ENCODE data around the gene NEO1.

The NEO1 gene

GRCh38 chr15:73109765-73110164, 57.5 kb downstream of the NEO1 start:
- no peak for TF ChIP-seq JUND (IDR thresholded peaks at IDR 0.05; ENCODE audit: low read depth)
- in situ Hi-C loops (cut with HindIII; ENCODE audit: low pct_unique_long_range_greater_than_20kb, low sequenced_read_pairs), result no loop called here
- no peak for DNase-seq (ENCODE audit: low read depth in 1 of 2, low spot score in 1 of 2)

- TF ChIP-seq JUND (IDR thresholded peaks at IDR 0.05; ENCODE audit: low read depth), result no peak
- no peak for DNase-seq (ENCODE audit: low read depth in 1 of 2, low spot score in 1 of 2)
- in situ Hi-C loops (cut with HindIII; ENCODE audit: low pct_unique_long_range_greater_than_20kb, low sequenced_read_pairs), result no loop called here
Measured at GRCh38 chr15:73110201-73110600, 57.9 kb downstream of the NEO1 start.

GRCh38 chr15:73114064-73114463, 61.8 kb downstream of the NEO1 start:
- in situ Hi-C loops (cut with HindIII; ENCODE audit: low pct_unique_long_range_greater_than_20kb, low sequenced_read_pairs), result no loop called here
- no peak for TF ChIP-seq JUND (IDR thresholded peaks at IDR 0.05; ENCODE audit: low read depth)
- DNase-seq (ENCODE audit: low read depth in 1 of 2, low spot score in 1 of 2), result no peak

- in situ Hi-C loops (cut with HindIII; ENCODE audit: low pct_unique_long_range_greater_than_20kb, low sequenced_read_pairs), result no loop called here
- no peak for TF ChIP-seq JUND (IDR thresholded peaks at IDR 0.05; ENCODE audit: low read depth)
- no peak for DNase-seq (ENCODE audit: low read depth in 1 of 2, low spot score in 1 of 2)
Measured at GRCh38 chr15:73116164-73116563, 63.9 kb downstream of the NEO1 start.

DNA sequence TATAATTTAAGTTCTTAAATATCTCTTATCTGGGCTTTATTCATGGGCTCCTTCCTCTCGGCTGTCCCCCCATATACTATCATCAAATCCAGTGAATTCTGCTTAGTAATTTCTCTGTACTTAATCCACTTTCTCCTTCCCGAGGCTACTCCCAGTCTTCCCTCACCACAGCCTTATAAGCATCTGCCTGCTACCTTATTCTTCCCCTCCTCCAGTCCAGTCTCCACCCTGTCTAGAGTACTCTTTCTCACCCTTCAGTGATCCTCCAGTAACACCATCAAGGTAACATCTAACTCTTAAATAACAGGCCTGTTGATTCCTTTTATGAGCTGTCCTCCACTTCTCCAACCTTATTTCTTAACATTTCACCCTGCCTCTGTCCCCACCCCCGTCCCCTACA, 65.8 kb downstream of the NEO1 start:
- in situ Hi-C loops (cut with HindIII; ENCODE audit: low pct_unique_long_range_greater_than_20kb, low sequenced_read_pairs), result no loop called here
- DNase-seq (ENCODE audit: low read depth in 1 of 2, low spot score in 1 of 2), result no peak
- no peak for TF ChIP-seq JUND (IDR thresholded peaks at IDR 0.05; ENCODE audit: low read depth)

DNA sequence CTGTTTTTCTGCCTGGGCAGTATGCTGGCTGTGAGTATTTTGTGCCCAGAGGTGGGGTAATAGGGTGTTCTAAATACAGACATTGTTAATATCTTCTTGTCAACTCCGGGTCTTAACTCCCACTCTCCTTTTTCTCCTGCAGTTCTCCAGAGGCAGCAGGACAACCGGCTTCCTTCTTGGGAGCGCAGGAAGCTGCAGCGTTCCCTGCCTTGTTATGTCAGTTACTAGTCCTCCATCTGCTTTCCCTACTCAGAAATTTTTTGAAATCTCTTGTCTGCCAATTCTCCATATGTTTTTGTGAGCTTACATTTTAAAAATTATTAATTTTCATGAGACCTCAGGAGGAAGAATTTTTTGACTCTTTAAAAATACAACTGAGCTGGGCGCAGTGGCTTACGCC, 67.2 kb downstream of the NEO1 start:
- in situ Hi-C loops (cut with HindIII; ENCODE audit: low pct_unique_long_range_greater_than_20kb, low sequenced_read_pairs), result no loop called here
- DNase-seq (ENCODE audit: low read depth in 1 of 2, low spot score in 1 of 2), result no peak
- no peak for TF ChIP-seq JUND (IDR thresholded peaks at IDR 0.05; ENCODE audit: low read depth)

DNA sequence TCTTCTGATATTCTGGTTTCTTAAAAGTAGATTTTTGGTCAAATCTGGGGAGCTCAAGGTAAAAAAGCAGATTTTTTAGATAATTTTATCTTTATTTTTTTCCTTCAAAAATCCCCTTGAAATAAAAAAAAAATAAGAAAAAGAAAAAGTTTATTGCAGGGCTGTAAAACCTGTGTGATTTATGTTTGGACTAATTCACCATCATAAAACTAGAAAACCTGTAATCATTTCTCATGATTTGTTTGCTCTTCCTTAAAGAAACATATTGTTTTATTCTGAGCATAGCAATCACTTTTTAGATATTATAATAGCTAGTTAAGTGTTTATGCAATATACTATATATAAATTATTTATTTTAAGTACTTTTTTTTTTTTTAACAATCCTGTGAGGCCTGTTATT, 68.0 kb downstream of the NEO1 start:
- TF ChIP-seq JUND (IDR thresholded peaks at IDR 0.05; ENCODE audit: low read depth), result no peak
- in situ Hi-C loops (cut with HindIII; ENCODE audit: low pct_unique_long_range_greater_than_20kb, low sequenced_read_pairs), result no loop called here
- DNase-seq (ENCODE audit: low read depth in 1 of 2, low spot score in 1 of 2), result no peak

DNA sequence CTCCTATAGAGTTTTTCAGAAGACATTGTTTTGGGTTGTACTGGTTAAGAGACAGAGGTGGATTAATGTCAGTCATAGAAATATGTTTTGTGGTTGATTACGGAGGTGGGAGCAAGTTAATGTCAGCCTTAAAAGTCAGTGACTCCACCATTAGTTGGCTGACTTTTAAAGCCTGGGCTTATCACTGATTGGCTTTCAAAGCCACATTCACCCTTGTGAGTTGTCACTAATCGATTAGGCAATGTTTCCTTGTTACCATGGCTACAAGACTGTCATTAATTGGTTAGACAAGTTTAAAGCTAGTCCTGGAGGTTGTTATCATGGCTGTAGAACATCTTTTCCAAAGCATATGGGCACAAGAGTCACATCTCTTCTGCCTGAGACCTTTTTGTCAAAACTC, 73.0 kb downstream of the NEO1 start:
- in situ Hi-C loops (cut with HindIII; ENCODE audit: low pct_unique_long_range_greater_than_20kb, low sequenced_read_pairs), result no loop called here
- no peak for DNase-seq (ENCODE audit: low read depth in 1 of 2, low spot score in 1 of 2)
- TF ChIP-seq JUND (IDR thresholded peaks at IDR 0.05; ENCODE audit: low read depth), result no peak

GRCh38 chr15:73127302-73127936, 75.2 kb downstream of the NEO1 start:
- peak; percentile 23 to 56 for DNase-seq (ENCODE audit: low read depth in 1 of 2, low spot score in 1 of 2)
- TF ChIP-seq JUND (IDR thresholded peaks at IDR 0.05; ENCODE audit: low read depth), result no peak
- in situ Hi-C loops (cut with HindIII; ENCODE audit: low pct_unique_long_range_greater_than_20kb, low sequenced_read_pairs), result no loop called here

- no peak for DNase-seq (ENCODE audit: low read depth in 1 of 2, low spot score in 1 of 2)
- in situ Hi-C loops (cut with HindIII; ENCODE audit: low pct_unique_long_range_greater_than_20kb, low sequenced_read_pairs), result no loop called here
- TF ChIP-seq JUND (IDR thresholded peaks at IDR 0.05; ENCODE audit: low read depth), result no peak
Measured at GRCh38 chr15:73130830-73131229, 78.6 kb downstream of the NEO1 start.

DNA sequence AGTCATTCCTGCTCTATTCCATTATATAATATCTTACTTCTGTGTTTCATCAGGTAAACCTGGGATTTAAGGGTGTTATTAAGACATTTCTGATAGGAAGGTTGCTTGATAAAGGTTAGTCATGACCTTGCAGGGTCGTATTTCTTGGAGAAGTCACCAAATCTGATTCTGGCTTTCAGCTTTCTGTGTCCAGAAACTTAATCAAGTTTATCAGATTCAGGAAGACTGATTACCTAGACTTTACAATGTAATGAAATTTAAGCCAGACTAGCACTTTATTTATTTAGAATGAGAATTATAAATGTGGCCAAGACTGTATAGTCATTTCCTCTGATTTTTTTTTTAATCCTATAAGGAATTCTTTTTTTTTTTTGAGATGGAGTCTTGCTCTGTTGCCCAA, 81.9 kb downstream of the NEO1 start:
- DNase-seq (ENCODE audit: low read depth in 1 of 2, low spot score in 1 of 2), result no peak
- in situ Hi-C loops (cut with HindIII; ENCODE audit: low pct_unique_long_range_greater_than_20kb, low sequenced_read_pairs), result no loop called here
- TF ChIP-seq JUND (IDR thresholded peaks at IDR 0.05; ENCODE audit: low read depth), result no peak

DNA sequence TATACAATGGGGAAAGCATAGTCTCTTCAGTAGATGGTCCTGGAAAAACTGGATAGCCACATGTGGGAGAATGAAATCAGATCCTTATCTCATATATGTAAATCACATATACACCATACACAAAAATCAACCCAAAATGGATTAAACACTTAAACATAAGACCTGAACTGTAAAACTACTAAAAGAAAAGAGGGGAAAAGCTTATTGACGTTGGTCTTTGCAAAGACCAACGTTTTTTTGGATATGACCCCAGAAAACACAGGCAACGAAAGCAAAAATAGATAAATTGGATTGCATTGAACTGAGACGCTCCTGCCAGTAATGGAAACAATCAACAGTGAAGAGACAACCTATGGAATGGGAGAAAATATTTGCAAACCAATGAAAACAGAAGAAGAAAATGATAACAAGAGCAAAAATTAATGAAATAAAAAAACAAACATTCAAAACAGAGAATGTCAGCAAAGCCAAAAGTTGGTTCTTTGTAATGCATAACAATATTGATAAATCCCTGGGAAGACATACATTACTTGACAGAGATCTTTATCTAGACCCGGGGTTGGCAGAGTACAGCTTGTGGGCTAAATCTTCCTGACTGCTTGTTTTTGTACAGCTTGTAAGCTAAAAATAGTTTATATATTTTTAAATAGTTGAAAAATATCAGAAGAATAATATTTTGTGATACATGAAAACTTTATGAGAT, 86.9 kb downstream of the NEO1 start:
- DNase-seq (ENCODE audit: low read depth in 1 of 2, low spot score in 1 of 2), result no peak
- TF ChIP-seq JUND (IDR thresholded peaks at IDR 0.05; ENCODE audit: low read depth), result no peak
- in situ Hi-C loops (cut with HindIII; ENCODE audit: low pct_unique_long_range_greater_than_20kb, low sequenced_read_pairs), result no loop called here

GRCh38 chr15:73139744-73140553, 87.7 kb downstream of the NEO1 start:
- in situ Hi-C loops (cut with HindIII; ENCODE audit: low pct_unique_long_range_greater_than_20kb, low sequenced_read_pairs), result no loop called here
- TF ChIP-seq JUND (IDR thresholded peaks at IDR 0.05; ENCODE audit: low read depth), result no peak
- no peak for DNase-seq (ENCODE audit: low read depth in 1 of 2, low spot score in 1 of 2)
